GM13977 (cell line): ENCODE data around the gene DDTL.
"Not testable (repeated sequence)": the region's sequence is repeated elsewhere in the genome, so short reads cannot be mapped to it uniquely, and the experiment has no call there.

Experiments used
- DNase-seq: peaks from one replicate; pipeline ENCODE4 v3.0.0; 2012; ENCODE audit warnings: low spot score
- CTCF ChIP-seq: IDR thresholded peaks from 2 replicates; pipeline ENCODE4 v1.5.1; 2012; ENCODE audit warnings: mild to moderate bottlenecking, control low read depth; ENCODE audit not compliant: insufficient read depth; ENCODE audit errors: extremely low read depth, missing control alignments
- in situ Hi-C: fragments of 300-500 bp; cut with MboI; formaldehyde crosslinking; loops from one replicate; pipeline ENCODE4 v1.12.0; 2022; ENCODE audit warnings: low sequenced_read_pairs, low pct_unique_long_range_greater_than_20kb, mixed read lengths, inconsistent platforms; ENCODE audit not compliant: unreplicated experiment

Gene DDTL

DNA sequence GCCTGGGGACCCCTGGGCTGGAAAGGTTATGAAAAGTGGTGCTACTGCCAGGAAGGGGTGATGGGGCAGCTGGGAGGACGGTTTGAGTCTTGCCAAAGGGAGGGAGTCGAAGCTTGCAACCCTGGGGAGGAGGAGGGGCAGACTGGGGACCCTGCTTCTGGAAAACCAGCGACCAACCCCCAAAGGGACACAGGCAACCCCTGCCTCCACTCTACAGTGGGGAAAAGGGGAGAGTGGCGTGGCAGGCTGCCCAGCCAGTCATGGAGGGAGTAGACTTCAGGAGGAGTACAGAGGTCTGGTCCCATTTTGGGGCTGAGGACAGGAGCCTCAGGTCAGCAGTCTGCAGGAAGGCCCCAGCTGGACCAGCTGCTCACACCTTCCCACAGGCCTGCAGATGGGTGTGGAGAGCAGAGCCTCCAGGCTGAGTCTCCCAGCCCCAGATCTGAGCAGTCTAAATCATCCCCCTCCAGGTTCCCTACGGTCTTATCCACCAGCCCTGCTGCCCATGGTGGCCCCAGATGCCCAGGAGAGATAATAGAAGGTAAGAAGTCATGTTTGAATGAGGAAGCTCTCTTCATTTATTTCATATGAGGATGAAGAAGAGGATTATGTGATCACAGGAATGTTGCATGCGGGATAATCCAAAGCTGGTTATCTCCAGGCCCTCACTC, 4.3 kb downstream of the DDTL start:
- in situ Hi-C loops: no loop called here
- TF ChIP-seq CTCF: no peak
- no peak for DNase-seq

- DNase-seq, in situ Hi-C loops: not testable (repeated sequence)
These were observed 5.2 kb downstream of the DDTL start for GRCh38 chr22:23971927-23972326.

DNA sequence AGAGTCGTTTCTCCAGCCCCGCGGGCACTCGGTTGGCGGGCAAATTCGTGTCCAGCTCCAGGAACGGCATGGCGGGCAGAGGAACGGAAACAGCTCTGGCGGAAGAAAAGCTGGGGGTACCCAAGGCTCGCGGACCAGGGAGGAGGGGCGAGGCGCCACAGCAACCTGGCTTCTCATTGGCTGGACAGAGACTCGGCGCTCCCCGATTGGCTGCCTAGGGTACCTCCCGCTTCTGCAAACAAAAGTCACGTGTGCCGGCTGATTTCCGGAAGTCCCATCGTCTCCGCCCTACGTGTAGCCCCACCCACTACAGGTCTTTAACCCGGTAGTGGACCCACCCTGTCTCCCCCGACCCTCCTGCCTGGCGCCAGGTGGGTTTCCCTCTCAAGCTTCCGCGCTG, 7.7 kb downstream of the DDTL start, which contains the start of gene DDT:
TSS of gene DDT (minus strand) at position 97 of the 400 bp plus-strand sequence. CDS start at position 70, 27 bp downstream.
- in situ Hi-C loops: not testable (repeated sequence)

DNA sequence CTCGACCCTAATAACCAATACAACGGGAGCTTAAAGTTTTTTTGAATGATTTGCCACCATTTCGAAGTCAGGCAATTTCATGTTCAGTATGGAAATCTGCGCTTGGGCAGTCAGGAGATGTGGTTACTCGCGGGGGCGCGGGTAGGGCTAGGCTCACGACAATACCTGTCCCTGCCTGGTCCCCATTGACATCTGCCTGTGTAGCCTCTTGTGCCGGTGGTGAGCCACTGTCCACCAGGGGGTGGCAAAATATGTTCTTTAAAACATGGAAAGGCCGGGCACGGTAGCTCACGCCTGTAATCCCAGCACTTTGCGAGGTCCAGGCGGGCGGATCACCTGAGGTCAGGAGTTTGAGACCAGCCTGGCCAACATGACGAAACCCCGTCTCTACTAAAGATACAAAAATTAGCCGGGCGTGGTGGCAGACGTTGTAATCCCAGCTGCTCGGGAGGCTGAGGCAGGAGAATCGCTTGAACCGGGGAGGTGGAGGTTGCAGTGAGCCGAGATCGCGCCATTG, 8.2 kb downstream of the DDTL start:
- in situ Hi-C loops, DNase-seq: not testable (repeated sequence)

More for the DNA sequence above, 7.7 kb downstream of the DDTL start, which contains the start of gene DDT:
- not testable (repeated sequence) for DNase-seq

DNA sequence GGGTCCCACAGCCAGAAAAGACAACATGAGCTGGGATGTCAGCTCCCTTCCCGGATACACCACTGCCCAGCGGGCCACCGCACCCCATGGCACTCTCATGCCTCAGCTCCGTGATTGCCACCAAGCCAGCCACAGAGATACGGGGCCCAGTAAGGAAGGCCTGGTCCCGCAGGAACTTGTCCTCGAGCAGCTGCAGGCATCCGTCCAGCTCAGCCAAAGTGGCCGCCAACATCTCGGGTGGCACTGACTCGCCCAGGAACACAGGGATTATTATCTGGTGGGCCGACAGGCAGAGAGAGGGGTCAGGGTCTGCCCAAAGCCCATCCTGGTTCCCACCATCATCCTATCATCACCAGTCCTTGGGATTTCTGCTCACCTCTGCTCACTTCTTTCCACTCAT, 10.6 kb downstream of the DDTL start:
- in situ Hi-C loops, DNase-seq: not testable (repeated sequence)

- in situ Hi-C loops, DNase-seq: not testable (repeated sequence)
These were observed 13.0 kb downstream of the DDTL start, which contains the start of gene GSTT2 for GRCh38 chr22:23979557-23980240. Gene GSTT2 (plus strand): TSS chr22:23980134.

- DNase-seq, in situ Hi-C loops: not testable (repeated sequence)
These were observed 13.9 kb downstream of the DDTL start for GRCh38 chr22:23980567-23980966.

DNA sequence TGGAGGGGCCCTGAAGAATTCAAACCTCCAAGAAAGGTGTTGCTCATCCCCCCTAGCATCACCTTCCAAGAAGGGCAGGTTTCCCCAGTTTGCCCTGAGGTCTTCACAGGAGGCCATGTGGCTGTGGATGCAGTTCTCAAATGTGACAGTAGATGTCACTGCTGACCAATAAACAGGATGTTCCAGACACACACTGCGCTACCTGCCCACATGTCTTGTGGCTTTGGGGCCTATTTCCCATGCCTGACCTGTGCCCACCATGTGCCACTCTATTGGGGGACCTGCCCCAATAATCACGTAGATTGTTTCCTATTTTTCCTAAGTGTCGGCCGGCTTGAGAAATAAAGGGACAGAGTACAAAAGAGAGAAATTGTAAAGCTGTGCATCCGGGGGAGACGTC, 17.7 kb downstream of the DDTL start:
- in situ Hi-C loops: no loop called here
- TF ChIP-seq CTCF: peak; percentile 50
- no peak for DNase-seq

DNA sequence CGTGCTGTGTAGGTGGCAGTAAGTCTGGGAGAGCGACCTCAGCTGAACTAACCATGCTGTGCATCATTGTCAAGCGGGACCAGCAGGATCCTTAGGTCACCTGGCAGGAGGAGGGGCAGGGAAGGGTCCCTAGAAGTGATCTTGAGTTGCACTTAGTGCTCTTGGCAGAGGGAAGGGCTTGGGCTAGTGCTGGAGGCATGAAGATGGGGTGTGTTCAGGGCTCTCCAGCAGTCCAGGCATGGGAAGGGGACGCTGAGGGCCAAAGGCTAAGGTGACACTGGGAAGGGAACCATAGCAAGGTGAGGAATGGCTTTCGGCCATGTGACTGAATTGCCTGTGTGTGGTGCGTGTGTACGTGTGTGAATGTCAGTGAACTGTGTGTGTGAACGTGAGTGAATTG, 19.4 kb downstream of the DDTL start:
- in situ Hi-C loops, DNase-seq: not testable (repeated sequence)

GRCh38 chr22:23986538-23987178, 20.0 kb downstream of the DDTL start:
- DNase-seq, in situ Hi-C loops: not testable (repeated sequence)

GRCh38 chr22:23989583-23990244, 23.0 kb downstream of the DDTL start:
- DNase-seq, in situ Hi-C loops: not testable (repeated sequence)

DNA sequence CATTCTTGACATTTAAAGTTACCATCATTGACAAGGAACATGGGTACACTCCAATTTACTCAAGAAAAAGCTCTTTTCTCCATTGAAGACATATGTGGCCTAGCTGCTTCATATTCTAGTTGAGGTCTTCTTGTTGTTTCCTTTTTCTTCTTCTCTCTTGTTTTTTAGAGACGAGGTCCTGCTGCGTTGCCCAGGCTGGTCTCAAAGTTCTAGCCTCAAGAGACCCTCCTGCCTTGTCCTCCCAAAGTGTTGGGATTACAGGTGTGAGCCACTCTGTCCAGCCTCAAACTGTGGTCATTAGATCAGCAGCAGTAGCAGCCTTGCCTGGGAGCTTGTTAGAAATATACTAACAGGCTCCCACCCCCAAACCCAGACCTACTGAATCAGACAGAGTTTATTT, 26.4 kb downstream of the DDTL start:
- in situ Hi-C loops, DNase-seq: not testable (repeated sequence)

DNA sequence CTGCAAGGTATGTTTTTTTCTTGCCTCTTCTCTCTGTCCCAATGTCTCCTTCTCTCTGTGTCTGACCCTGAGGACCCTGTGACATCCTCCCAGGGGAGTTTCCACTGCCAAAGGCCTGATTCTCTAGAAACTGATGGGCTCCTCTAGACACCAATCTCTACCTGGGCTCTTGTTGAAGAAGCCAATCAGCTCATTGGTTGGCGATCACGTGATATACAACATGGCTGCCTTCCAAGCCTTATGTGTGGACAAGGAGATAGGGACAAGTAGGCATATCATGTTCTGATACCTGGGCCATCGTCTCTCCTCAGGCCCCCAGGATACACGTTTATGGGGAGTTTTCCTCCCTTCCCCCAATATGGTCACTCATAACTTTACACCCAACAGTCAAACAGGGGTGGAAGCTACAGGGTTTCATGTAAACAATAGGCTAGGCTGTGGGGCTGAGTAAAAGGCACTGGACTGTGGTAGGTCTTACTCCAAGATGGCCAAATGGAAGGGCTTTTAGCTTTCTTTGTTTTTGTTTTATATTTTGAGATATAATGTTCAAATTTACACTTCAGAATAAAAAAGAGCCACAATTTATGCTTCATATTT, 27.0 kb downstream of the DDTL start:
- DNase-seq, in situ Hi-C loops: not testable (repeated sequence)
